HG02610 (cell line): ENCODE measurements around the gene ATXN10.

Source experiments
- ATAC-seq: cut with Tn5 transposase; IDR thresholded peaks from one replicate; pipeline ENCODE4 v1.9.1; 2021; ENCODE audit warnings: mild to moderate bottlenecking, moderate library complexity; ENCODE audit not compliant: unreplicated experiment

The ATXN10 gene

GRCh38 chr22:45756558-45756957, 84.9 kb downstream of the ATXN10 start:
- ATAC-seq, result no peak

DNA sequence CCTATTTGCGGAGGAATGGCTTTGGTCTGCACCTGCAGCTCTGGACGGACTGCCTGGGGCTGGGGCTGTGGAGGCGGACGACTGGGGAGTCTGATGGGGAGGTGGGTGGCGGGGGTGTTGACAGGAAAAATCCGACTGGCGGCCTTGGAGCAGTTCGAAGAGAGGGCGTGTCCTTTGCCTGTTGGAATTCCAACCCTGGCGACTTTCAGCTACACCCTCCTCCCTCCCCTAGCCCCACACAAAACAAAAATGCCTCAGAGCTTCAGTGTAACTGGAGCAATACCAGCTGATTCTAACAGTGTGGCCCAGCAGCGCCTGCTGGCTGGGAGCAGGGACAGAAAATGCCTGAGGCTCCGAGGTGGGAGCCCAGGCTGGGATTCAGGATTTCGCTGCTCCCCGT, 85.4 kb downstream of the ATXN10 start:
- ATAC-seq, result no peak

DNA sequence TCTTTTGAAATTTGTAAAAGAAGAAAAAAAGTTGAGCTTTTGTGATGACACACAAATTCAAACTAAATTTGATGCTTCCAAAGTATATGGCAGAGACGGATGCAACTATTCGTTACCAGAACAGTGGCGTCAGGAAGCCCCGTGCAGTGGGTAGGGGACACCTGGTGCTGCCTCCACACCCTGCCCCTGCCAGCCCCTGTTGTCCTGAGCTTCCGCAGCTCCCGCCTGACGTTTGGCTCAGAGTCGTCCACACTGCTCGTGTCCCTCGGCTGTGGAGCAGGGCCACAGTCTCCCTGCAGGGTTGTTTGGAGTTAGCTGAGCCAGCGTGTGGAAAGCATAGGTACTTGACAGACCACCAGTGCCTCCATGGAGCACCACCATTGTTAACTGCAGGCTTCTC, 86.3 kb downstream of the ATXN10 start:
- ATAC-seq, result no peak

GRCh38 chr22:45758603-45759002, 87.0 kb downstream of the ATXN10 start:
- ATAC-seq, result no peak

DNA sequence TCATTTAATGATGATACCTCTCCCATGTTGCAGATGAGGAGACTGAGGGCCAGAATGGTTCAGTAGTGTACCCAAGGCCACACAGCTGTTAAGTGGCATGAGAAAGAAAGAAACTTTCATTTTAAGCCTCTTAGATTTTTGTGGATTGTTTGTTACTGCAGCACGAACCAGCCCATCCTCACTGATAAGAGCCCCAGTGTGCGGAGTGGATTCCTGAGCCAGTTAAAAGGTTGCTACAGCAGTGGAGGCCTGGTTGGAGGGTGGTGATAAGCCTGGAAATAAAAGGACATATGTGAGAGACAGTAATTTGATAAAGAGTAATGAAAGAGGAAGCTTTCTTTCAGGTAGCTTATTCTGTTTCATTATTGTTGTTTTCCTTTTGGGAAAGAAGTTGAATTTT, 89.0 kb downstream of the ATXN10 start:
- no peak for ATAC-seq

DNA sequence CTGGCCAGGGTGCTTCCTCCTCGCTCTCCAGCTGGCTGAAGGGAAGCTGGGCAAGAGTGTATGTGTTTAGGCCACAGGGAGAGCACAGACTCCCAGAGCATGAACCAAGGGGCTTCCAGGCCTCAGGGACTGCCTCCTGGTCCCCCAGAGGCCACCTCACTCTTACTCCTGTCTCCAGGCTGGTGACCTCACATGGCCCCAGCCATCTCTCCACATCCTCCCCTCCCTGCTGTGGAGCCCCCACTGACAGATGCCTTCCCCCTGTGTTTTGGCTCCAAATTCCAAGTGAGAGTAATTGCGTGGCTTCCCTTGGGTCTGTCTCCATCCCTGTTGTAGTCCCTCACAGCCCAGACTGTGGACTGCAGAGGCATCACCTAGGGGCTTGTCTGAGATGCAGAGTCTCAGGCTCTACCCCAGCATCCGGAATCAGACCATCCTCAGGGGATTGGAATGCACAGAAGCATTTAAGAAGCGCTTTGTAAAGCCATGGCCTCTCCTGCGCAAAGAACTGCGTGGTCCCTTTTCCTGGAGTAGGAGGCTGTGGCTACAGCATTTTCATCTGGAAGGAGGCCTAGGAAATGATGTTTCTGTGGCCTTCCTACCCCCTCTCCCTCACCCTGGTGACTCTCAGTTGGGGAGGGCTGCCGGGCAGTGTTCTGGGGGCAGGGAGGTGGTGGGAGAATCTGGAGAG, 91.1 kb downstream of the ATXN10 start:
- no peak for ATAC-seq

DNA sequence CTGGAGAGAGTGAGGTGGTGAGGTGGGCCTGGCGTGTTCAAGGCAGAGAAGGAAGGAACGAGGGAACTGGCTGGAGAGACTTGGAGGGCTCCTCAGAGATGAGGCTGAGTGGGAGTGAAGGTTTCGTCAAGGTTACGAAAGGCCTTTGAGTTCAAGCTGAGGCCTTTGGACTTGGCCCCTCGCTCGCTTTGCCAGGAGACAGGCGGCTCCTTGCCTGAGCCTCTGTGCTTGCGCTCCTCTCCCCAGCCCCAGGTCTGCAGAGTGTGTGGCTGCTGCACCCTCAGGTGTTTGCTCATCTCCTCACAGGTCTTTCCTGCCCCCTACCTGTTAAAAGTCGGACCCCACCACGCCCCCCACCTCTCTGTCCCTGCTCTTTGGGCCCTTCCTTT, 91.6 kb downstream of the ATXN10 start:
- no peak for ATAC-seq

- ATAC-seq, result no peak
Measured at GRCh38 chr22:45768490-45768889, 96.9 kb downstream of the ATXN10 start.

DNA sequence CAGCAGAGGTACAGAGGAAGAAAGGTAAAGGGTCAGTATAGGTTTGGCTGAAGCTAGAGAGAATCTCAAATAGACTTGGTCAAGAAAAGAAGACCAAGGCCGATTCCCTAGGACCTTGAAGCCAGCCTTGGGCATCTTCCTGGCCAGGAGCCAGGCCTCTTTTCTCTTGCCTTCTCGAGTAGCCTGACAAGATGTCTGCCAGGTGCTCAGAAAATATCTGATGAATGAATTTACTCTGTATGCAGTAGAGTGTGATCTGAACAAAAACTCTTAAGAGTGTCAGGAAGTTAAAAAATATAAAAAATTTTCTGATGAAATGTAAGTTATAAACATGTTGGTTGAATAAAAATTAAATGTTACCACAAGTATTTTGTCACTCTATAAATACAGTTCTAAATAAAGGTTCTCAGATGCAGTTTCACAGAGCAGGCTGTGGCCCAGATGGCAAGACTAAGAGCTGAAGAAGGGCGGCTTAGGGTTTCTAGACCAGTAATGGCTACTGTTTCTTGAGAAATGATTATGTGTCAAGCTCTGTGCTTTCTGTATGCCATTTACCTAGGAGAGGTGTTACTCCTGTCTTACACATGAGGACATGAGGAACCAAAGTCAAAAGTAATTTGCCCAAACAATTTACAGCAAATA, 98.1 kb downstream of the ATXN10 start:
- ATAC-seq, result no peak

GRCh38 chr22:45770506-45770905, 98.9 kb downstream of the ATXN10 start:
- ATAC-seq, result no peak

DNA sequence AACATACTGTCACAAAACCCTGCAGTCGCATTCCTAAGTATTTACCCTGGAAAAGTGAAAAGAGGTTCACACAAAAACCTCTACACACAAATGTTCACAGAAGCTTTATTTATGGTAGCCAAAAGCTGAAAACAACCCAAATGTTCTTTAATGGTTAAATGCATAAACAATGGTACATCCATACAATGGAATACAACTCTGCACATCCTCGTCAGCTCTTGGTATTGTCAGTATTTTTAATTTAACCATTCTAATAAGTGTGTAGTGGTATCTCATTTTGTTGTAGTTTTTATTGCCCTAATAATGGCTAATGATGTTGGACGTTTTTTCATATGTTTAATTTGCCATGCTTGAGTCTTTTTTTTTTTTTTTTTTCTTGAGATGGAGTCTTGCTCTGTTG, 99.4 kb downstream of the ATXN10 start:
- ATAC-seq, result no peak

DNA sequence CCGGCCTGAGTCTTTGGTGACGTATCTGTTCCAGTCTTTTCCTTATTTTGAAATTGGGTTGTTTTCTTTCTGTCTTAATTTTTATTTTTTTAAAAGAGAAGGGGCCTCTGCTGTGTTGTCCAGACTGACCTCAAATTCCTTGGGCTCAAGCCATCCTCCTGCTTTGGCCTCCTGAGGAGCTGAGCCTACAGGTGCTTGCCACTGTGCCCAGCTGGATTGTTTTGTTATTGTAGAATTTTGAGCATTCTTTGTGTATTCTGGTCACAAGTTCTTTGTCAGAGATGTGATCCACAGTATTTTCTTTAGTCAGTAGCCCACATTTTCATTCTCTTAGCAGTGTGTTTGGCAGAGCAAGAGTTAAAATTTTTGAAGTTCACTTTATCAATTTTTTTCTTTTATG, 100.1 kb downstream of the ATXN10 start:
- no peak for ATAC-seq

DNA sequence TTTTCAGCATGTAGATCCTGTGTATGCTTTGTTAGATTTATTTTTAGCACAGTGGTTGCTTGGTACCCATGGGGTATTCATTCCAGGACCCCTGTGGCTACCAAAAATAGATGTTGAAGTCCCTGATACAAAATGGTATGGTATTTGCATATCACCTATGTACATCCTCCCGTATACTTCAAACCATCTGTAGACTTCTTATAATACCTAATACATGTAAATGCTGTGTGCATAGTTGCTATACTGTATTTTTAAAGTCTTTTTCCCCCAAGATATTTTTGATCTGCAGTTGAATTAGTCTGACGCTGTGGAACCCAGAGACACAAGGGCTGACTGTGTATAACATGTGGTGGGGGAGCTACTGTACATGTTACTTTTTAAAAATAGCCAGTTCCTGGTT, 101.1 kb downstream of the ATXN10 start:
- ATAC-seq, result peak; percentile 50

- ATAC-seq, result no peak
Measured at GRCh38 chr22:45774001-45774670, 102.5 kb downstream of the ATXN10 start.

GRCh38 chr22:45775062-45775461, 103.4 kb downstream of the ATXN10 start:
- ATAC-seq, result no peak

DNA sequence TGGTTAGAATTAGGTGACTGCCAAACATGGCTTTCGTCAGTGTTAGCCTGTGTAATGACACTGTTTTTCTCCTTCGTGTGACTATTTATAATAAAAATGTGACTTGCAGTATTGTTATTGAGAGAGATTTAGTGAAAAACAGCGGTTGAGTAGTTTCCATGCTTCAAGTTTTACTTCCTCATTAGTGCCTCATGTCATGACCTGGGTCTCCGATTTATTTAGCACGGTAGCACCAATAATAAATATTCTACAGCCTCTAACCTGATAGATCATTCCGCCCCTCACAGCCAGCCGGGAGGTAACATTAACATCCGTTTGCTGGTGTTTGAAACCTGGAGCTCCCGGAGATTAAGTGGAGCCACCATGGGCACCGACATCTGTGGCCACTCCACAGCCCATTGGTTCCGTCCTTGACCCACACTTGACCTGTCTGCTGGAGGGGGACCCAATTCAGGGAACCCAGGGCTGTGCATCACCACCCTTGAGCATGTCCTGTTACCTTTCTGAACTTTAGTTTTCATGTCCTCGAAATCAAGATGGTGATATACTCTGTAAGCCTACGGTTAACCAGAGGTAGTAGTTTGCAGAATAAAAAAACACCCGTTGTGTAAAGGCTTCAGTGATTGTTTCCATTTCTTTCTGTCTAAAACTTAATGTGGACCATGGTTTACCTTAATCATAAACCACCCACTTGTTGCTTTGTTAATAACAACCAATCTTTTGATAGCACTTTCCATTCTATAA, 104.1 kb downstream of the ATXN10 start:
- ATAC-seq, result no peak

DNA sequence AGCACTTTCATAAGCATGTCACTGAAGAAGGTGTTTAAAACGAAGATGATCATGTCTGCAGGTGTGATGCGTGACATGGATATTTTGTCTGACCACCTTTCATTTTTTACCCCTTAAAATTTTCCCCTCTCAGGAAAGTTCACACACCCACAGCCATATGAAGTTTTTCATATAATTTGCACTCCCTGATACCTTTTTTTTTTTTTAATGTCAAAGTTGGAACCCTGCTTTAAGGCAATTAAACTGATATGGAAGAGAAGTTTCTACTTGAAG, 104.6 kb downstream of the ATXN10 start:
- no peak for ATAC-seq

DNA sequence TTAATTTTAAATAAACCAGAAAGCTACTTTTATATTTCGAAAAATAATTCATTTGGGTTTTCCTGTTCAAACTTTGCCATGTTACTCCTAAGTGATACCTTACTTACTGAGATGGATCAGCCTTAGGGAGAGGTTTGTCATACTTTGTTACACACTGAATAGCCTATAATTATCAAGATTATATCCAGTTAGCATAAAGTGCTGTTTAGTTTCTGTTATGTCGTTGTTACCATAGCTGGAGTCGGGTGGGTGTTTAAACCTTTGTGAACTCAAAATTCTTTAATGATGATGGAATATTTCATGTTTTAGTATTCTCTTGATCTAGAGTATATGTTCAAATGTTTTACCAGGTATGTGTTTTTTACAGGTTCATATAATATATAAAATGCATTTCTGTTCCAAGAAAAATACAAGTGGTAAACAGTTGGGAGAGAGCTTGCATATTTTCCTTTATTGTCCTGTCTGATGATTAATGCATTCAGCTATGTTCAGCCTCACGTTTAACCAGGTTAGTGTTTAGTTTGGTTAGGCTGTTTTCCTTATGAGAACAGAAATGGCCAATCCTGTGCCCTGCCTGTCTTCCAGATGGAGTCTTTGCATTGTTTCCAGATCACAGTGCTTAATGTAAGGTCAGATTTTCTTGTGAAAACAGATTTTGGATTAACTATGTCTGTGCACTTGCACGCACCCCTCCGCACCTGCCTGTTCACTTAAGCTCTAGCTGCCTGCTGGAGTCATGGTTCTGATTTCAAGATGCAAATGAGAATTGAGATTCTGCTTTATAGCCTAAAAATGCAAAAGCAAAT, 105.6 kb downstream of the ATXN10 start:
- ATAC-seq, result no peak

DNA sequence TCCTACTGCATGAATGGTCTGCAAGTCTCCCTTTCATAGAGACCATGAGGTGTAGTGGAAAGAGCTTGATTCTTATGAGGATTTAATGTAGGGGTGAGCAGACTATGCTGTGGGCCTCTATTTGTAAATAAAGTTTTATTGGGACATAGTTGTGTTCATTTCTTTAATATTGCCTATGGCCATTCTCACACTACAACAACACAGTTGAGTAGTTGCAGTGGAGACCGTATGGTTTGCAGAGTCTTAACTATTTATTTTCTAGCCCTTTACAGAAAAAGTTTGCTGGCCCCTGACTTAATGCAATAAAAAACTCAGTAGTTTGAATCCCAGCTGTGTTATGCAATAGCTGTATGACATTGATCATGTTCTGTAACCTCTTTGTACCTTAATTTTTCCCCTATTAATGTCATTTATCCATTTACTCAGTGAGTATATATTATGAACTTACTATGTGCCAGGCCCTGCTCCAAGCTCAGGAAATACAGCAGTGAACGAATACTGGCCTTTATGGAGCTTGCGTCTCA, 106.3 kb downstream of the ATXN10 start:
- no peak for ATAC-seq

DNA sequence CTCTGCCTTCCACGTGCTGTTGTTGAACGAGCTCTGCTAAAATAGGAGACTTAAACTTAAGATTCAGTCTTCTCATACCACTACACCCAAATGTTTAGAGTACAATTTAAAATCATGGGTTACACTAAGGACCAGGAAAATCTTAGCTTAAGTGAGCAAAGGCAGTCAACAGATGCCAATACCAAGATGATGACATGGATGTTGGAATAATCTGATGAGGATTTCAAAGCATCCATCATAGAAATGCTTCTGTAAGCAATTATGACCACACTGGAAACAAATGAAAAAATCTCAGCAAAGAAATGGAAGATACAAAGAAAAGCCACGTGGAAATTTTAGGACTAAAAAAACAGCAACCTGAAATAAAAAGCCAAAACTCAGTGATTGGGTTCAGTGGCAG, 109.8 kb downstream of the ATXN10 start:
- no peak for ATAC-seq

DNA sequence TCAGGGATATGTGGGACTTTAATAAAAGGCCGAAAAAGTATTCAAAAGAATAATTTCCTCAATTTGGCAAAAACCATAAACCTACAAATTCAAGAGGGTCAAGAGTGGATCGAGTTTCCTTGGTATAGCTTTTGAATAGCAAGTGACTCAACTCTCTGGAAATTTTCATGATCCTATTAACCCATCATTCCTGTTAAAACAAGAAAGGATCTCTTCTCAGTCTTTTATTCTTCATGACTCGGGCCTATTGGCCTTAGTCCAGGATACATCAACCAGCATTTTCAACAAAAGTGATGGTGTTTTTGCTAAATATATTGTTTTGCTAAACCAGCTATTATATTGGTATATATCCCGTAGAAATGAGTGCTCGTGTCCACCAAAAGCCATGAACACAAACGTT, 110.3 kb downstream of the ATXN10 start:
- no peak for ATAC-seq
